AG10803 (cell line): ENCODE results near the gene POTEE.
"Not testable (repeated sequence)": the region's sequence is repeated elsewhere in the genome, so short reads cannot be mapped to it uniquely, and the experiment has no call there.

ENCODE experiments used
- DNase-seq: peaks from one replicate; pipeline ENCODE4 v3.0.0; 2010; ENCODE audit warnings: low read depth
- H3K4me3 ChIP-seq: 2 replicates; pipeline ENCODE4 v1.5.1; 2011; ENCODE audit warnings: mild to moderate bottlenecking, low read length, control low read depth
- TF ChIP-seq, protein P1 (sequence below): conservative IDR thresholded peaks from 2 replicates; pipeline ENCODE4 v1.5.1; 2011; ENCODE audit warnings: mild to moderate bottlenecking, low read length, control low read depth, inconsistent platforms

Gene POTEE

DNA sequence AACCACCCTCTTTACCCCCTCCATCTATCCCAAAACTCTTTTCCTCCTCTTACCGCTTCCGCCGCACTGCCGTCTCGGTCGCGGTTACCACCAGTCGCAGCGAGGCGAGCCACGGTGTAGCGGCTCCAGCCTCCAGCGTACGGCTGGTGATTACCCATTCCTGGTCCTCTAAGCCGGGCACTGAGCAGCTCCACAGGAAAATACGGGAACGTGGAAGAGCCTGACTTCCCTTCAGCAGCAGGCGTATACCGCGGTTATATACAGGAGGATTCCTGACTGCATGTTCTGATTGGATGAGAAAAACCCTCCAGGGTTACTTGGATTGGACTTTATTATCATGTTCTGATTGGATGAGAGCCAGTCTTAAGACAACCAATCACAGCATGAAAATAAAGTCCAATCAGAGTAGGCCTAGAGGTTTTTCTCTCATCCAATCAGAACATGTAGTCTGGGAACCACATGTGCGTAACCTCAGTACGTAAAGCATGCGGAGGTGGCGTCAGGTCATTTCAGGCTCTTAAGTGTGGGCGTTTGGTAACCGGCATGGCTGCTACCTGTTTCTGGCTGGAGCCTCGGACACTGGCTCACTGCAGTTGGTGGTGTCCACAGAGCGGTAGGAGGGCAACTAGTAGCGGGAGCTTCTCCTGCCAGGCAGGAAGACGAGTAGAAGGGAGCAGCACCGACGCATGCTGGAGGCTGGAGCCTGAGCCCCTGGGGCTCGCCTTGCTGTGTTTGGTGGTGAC is at the start of gene POTEE:
Gene POTEE (plus strand): TSS at position 507 of the 743 bp plus-strand sequence. CDS start 8,867 bp downstream, outside the sequence.
- not testable (repeated sequence) for H3K4me3 ChIP-seq, DNase-seq

DNA sequence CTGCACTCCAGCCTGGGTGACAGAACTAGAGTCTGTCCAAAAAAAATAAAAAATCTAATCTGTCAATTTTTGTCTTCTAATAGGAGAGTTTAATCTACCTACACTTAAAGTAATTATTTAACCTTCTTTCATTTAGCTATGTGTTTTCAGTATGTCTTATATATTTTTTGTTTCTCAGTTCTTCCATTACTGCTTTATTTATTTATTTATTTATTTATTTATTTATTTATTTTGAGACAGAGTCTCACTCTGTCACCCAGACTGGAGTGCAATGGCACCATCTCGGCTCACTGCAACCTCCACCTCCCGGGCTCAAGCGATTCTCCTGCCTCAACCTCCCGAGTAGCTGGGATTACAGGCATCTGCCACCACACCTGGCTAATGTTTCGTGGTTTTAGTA is 43.8 kb upstream of the POTEE start:
- DNase-seq, H3K4me3 ChIP-seq: not testable (repeated sequence)

DNA sequence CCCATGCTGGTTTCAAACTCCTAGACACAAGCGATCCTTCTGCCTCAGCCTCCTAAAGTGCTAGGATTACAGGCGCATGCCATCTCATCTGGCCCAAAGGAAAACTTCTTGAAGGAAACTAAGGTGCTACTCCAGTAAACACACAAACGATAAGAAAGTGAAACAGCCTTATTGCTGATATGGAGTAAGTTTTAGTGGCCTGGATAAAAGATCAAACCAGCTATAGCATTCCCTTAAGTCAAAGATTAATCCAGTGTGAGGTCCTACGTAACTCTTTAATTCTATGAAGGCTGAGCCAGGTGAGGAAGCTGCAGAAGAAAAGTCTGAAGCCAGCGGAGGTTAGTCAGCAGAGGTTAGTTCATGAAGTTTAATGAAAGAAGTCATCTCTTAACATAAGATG is 40.8 kb upstream of the POTEE start:
- TF ChIP-seq, protein P1, sequence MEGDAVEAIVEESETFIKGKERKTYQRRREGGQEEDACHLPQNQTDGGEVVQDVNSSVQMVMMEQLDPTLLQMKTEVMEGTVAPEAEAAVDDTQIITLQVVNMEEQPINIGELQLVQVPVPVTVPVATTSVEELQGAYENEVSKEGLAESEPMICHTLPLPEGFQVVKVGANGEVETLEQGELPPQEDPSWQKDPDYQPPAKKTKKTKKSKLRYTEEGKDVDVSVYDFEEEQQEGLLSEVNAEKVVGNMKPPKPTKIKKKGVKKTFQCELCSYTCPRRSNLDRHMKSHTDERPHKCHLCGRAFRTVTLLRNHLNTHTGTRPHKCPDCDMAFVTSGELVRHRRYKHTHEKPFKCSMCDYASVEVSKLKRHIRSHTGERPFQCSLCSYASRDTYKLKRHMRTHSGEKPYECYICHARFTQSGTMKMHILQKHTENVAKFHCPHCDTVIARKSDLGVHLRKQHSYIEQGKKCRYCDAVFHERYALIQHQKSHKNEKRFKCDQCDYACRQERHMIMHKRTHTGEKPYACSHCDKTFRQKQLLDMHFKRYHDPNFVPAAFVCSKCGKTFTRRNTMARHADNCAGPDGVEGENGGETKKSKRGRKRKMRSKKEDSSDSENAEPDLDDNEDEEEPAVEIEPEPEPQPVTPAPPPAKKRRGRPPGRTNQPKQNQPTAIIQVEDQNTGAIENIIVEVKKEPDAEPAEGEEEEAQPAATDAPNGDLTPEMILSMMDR, result no peak
- DNase-seq, result no peak
- H3K4me3 ChIP-seq, result no peak overlapping the region

DNA sequence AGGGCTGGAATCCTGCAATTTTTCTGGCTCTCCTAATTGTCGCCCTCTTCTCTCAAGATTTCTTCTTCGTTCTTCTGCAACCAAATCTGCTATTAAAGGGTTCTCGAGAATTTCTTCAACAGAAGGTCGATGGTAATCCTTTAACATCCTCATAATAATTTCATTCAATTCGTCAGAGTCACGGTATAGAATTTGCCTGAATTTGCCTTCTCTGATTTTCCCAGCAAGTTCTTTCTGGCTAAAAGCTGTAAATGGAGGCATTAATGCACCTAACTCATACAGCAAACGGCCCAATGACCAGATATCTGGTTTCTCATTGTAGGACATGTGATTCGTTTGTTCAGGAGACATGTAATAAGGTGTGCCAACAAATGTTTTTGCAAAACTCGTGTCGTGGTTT is 31.3 kb upstream of the POTEE start:
- H3K4me3 ChIP-seq, DNase-seq: not testable (repeated sequence)

DNA sequence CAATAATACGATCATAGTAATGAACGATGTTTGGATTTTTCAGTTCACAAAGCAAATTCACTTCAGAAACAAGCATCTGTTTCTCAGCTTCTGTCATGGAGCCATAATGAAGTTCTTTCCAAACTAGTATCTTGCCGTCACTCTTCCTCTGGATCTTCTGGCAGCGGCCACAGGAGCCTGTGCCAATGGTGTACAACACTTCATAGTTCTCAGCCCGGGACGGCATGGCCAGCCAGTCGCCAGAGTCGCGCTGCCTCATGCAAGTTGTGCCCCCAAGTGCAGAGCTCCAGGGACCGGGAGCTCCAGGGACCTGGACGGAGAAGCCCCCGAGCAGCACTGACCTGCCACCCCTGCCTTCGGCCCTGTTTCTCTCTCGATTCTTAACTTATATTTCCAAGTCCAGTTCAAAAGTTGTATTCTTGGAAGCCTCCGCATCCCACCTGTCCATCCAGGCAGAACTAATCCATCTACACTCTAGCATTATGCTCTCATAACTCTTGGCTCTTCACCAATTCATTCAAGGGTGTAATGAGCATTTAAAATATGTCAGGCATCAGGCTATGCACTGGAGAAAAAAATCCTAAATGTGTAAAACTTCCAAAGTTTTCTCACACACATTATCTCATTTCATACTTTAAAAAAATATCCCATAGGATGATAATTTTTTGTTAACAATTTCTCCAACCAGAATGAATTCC is 30.5 kb upstream of the POTEE start:
- not testable (repeated sequence) for H3K4me3 ChIP-seq, DNase-seq

DNA sequence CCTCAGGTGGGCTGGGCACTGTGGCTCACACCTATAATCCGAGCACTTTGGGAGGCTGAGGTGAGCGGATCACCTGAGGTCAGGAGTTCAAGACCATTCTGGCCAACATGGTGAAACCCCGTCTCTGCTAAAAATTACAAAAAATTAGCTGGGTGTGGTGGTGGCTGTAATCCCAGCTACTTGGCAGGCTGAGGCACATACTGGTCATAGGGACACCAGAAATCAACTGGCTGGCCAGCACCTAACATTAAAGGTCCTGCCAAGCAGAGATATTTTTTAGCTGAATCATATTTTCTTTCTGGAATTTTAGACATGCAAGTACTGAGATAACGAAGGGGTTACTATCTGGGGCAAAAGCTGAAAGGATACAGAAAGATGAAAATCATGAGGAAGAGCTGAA is 27.9 kb upstream of the POTEE start:
- peak; percentile 21 for DNase-seq
- not testable (repeated sequence) for H3K4me3 ChIP-seq

DNA sequence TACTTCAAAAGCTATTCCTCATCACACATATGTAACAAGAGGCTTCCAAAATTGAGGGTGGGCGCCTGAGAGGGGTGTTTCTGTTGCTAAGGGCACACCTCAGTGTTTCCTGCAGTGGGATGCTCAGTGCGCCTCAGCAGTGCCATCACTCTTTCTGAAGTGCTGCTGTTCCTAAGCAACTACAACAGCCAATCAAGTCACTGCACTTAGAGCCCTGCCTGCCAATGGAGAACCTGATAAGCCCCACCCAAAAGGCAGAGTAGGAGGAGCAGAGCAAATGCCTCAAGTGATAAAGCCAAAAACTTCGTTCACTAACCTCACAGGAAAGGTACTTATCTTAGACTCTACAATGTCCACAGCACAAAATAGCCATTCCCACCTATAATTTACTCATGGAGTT is 15.9 kb upstream of the POTEE start:
- not testable (repeated sequence) for DNase-seq

DNA sequence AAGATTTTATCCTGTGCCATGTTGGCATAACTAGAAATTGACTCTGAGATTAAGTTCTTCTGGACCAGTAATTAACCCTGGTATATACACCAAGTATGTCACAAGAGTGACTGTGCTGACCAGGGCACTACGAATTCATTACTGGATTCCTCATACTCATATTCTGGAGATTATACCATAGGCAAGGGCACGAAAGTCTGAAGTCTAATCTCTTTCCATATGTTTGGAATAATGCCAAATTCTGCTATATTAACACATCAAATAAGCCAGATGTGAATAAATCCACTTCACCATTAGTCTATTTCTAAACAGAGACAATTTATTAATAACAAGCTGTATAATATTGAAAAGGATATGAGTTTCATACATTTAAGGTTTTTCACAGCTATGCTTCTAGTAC is 13.2 kb upstream of the POTEE start:
- DNase-seq, result not testable (repeated sequence)

More for the DNA sequence above, 15.9 kb upstream of the POTEE start:
- not testable (repeated sequence) for H3K4me3 ChIP-seq

DNA sequence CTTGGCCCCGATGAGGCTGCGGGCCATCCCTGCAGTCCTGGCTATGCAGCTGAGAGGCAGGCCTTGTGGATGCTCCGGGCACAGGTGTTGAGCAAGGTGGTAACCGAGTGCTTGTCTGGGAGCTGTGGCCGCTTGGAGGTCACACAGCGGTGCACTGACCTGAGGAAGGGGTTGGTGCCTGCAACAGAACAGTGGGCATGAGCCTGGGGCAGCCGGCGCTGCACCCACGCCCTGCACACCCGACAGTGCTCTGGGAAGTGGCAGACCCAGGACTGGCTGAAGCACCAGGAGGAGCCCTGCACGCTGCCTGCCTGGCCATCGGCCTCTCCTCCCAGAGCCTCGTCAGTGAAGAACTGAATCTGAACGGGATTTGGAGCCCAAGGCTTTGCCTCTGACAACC is 8.2 kb upstream of the POTEE start:
- no peak for DNase-seq
- H3K4me3 ChIP-seq, result no peak overlapping the region
- TF ChIP-seq, protein P1, result no peak

More for the DNA sequence above, 13.2 kb upstream of the POTEE start:
- not testable (repeated sequence) for H3K4me3 ChIP-seq

DNA sequence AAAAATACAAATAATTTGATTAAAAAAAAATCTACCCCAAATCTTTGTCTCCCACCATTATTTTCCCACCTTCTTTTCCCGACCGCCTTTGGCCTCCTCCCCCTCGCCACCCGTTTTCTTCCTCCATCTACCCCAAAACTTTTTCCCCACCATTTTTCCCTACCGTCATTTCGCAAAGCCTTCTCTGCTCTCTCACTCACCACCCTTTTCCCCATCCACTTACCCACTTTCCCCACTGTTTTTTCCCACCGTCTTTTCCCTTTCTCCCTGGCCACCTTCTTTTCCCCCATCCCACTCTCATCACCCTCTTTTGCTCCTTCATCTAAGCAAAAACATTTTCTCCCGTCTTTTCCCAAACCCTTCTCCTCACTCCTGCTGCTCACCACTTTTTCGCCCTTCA is 1.5 kb upstream of the POTEE start:
- not testable (repeated sequence) for DNase-seq, H3K4me3 ChIP-seq

DNA sequence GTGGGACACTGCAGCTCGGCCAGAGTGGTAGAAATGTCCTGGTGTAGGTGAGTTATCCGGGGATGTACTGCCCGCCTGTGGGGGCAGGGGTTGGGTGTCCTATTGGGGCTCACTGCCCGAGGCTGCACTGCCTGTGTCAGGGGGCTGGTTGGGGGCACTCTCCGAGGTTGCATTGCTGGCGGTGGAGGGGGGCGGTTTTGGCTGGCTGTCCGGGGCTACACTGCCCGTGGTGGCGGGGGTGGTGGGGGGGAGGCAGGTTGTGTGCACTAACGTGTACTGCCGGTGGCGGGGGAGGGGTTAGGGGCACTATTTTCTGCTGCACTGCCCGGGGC is 403 bp downstream of the POTEE start:
- not testable (repeated sequence) for DNase-seq, H3K4me3 ChIP-seq

DNA sequence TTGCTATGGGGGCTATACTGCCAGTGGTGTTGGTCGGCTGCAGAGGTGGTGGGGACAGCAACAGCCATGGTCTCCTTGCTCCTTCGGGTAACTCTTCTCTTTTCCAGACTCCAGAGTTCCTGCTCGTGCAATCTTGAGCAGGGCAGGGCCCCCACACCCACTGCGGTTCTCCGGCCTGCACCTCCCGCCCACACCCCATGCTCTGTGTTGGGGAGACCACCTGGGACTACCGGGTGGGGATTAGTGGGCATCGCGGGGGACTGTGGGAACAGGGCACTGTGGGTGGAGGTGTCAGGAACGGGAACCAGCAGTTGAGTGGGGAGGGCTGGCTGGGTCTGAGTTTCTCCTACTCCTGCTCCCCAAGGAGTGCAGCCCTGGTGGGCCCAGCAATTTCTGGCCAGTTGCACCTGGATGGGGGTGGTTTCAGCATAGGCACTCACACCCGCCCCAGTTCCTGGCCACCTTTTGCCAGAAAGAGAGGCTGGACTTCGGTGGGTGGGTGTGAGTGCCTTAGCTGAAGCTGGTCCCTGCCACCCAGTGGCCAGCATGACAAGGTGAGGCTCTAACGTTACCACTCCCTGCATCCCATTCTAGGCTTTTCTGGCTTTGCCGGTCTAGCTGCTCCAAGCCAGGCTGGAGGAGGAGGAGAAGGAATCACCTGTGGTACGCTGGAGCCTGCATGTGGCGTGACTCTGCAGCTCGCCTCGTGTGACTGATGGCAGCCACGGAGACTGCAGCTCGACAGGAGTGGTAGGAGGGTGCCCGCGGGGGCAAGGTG is 1.3 kb downstream of the POTEE start:
- DNase-seq, H3K4me3 ChIP-seq: not testable (repeated sequence)

DNA sequence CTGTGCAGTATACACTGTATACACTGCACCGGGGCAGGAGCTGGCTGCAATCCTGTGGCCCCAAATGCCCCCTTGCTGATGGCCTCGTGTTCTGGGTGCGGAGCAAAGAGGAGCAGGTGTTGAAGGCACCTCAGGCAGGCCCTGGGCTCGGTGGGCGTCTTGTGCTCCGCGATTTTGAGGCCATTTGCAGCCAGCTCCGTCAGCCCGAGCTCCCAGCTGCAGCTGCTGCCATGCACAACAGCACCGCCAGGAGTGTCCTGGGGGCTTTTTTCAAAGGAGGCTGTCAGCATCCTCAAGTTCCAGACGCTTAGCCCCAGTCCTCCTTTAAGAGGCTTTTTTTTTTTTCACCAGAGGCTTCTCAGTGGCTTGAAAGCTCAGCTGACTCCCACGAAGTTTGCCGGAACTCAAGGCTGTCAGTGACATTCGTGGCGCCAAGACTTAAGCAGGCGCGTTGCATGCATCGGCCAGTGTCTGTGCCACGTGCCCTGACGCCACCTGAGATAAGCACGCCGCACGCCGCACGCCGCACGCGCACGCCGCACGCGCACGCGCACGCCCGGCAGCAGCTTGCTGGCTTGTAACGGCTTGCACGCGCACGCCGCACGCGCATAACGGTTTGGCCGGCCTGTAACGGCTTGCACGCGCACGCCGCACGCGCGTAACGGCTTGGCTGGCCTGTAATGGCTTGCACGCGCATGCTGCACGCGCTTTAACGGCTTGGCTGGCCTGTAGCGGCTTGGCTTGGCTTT is 8.1 kb downstream of the POTEE start:
- DNase-seq, H3K4me3 ChIP-seq: not testable (repeated sequence)

DNA sequence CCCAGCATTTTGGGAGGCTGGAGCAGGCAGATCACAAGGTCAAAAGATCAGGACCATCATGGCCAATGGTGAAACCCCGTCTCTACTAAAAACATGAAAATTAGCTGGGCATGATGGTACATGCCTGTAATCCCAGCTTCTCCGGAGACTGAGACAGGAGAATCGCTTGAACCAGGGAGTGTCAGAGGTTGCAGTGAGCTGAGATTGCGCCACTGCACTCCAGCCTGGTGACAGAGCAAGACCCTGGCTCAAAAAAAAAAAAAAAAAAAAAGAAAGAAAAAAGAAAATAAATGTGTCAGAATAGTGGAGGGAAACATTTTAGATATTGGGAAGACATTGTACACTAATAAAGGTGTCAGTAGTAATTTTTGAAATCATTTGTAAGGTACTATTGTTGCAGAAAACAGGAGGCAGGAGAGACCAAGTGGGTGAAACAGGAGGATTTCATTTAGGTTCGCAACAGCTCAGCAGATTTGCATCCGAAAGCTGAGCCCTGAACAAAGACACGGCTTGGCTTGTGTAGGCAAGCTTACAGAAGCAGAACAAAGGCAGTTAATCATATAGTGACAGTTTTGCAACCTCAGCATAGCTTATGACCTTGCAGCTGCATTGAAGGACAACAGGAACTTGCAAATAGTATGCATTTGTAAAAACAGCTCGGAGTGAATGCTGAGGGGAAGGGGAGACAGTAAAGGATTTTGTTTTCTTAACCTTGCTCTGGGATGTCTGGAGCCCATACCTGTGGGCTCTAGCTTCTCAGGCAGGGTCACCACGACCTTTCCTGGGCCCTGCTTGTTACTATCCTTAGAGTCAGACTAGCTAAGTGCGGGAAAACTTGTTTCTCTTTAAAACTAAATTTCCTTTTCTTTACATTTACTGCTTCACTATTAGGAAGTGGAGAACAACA is 26.5 kb downstream of the POTEE start:
- H3K4me3 ChIP-seq, DNase-seq: not testable (repeated sequence)
